SK-N-SH treated with all-trans-retinoic acid at 6 μM for 48 hours (cell line): ENCODE results near the gene PPP1R12B.

Experiments
- ARNTL ChIP-seq: fragments of 450-650 bp; formaldehyde crosslinking; IDR thresholded peaks from 2 replicates; pipeline ENCODE4 v1.5.0; 2020; ENCODE audit warnings: low read depth, mild to moderate bottlenecking, moderate library complexity, borderline replicate concordance
- GLIS3 ChIP-seq: fragments of 250-450 bp; sonication (Bioruptor Pico); IDR thresholded peaks from 2 replicates; pipeline ENCODE4 v1.5.0; 2020; ENCODE audit warnings: mild to moderate bottlenecking, moderate library complexity
- ZFP3 ChIP-seq: fragments of 250-450 bp; sonication (Bioruptor Pico); IDR thresholded peaks from 2 replicates; pipeline ENCODE4 v1.5.0; 2020; ENCODE audit warnings: mild to moderate bottlenecking, moderate library complexity

GRCh38 chr1:202324646-202325045 is 23.9 kb upstream of the PPP1R12B start:
- TF ChIP-seq GLIS3 (CRISPR knock-in tag) (no peak), ARNTL (CRISPR knock-in tag) (no peak), ZFP3 (CRISPR knock-in tag) (no peak)
